ENCODE data around the gene MBD2. TPM values are rescaled to one million over a fixed set of nuclear protein-coding genes. Genes with fewer than 3 reads are reported as not detected.

MBD2 gene
- total RNA-seq, 6 experiments from 2014 or later: 84.8 to 104 (median 88.9) TPM

DNA sequence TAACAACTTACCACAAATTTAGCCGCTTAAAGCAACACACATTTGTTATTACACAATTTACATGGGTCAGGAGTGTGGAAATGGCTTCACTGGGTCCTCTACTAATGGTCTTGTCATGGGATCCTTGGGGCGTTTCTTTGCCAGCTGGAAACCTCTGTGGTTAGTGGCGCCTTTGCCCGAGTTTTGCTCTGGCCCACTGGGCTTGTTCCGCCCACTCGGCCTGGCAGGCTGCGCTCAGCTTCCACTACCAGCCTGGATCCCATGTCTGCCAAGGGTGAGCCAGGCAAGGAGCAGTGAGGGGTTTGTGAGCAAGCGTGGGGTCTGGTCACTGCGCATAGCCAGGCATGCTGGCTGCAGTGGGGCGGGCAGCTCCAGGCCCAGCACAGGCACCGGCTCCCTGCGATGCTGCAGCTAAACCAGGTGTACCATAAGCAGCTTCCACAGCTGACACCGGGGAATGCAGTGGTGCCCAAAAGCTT is 16.2 kb upstream of the MBD2 start:
- no peak overlapping the region for H3K27ac Mint-ChIP-seq
- H3K4me3 Mint-ChIP-seq: no peak overlapping the region
- TF ChIP-seq, protein P1, sequence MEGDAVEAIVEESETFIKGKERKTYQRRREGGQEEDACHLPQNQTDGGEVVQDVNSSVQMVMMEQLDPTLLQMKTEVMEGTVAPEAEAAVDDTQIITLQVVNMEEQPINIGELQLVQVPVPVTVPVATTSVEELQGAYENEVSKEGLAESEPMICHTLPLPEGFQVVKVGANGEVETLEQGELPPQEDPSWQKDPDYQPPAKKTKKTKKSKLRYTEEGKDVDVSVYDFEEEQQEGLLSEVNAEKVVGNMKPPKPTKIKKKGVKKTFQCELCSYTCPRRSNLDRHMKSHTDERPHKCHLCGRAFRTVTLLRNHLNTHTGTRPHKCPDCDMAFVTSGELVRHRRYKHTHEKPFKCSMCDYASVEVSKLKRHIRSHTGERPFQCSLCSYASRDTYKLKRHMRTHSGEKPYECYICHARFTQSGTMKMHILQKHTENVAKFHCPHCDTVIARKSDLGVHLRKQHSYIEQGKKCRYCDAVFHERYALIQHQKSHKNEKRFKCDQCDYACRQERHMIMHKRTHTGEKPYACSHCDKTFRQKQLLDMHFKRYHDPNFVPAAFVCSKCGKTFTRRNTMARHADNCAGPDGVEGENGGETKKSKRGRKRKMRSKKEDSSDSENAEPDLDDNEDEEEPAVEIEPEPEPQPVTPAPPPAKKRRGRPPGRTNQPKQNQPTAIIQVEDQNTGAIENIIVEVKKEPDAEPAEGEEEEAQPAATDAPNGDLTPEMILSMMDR (IDR thresholded peaks at IDR 0.05): no peak
- H3K27me3 Mint-ChIP-seq (ENCODE audit: insufficient read depth): peaks cover 1% of the 10 kb centered on the region; the same call in 1 of the 2 replicates
- H3K36me3 Mint-ChIP-seq (ENCODE audit: low read depth): no peaks in the 10 kb centered on the region
- H3K4me1 Mint-ChIP-seq (ENCODE audit: low read depth): peaks cover 8% of the 10 kb centered on the region; the same call in 1 of the 2 replicates
- H3K9me3 Mint-ChIP-seq: no peaks in the 10 kb centered on the region
- DNase-seq: no peak

DNA sequence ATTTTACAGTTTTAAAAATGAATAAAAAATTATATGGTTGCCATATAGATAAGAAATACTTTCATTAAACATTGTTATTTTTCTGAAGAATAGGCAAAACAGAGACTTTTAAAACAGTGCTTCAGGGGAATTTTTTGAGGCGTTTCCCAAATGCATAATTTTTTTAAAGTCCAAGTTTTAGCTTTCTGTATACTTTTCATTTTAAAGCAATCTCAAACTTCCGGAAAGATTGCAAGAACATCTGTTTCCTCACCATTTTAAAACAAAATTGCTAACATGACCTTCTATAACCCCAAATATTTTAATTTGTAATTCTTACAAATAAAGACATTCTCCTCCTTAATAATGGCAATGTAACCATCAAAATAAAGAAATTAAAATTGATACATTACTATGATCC is 15.1 kb upstream of the MBD2 start:
- Mint-ChIP-seq H3K4me3 (no peak overlapping the region), H3K9me3 (no peaks in the 10 kb centered on the region), H3K36me3 (ENCODE audit: low read depth) (no peaks in the 10 kb centered on the region), H3K27me3 (ENCODE audit: insufficient read depth) (peaks cover 1% of the 10 kb centered on the region; the same call in 1 of the 2 replicates), H3K4me1 (ENCODE audit: low read depth) (peaks cover 18% of the 10 kb centered on the region; the same call in 1 of the 2 replicates), H3K27ac (no peak overlapping the region)
- no peak for DNase-seq
- TF ChIP-seq, protein P1 (IDR thresholded peaks at IDR 0.05): no peak

DNA sequence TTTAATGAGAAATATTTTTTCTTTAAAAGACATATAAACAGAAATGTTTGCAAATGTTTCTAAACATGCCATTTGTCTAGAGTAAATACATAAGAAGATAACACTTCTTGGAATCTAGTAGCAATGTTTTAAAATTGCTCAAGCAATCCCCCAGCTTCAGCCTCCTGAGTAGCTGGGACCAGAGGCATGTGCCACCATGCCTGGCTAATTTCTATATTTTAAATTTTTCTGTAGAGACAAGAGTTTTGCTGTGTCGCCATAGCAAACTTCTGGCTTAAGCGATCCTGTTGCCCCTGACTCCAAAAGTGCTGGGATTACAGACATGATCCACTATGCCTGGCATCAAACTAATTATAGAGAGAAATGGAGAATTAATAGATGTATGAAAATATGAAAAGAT is 14.6 kb upstream of the MBD2 start:
- Mint-ChIP-seq H3K27me3 (ENCODE audit: insufficient read depth) (peaks cover 1% of the 10 kb centered on the region; the same call in 1 of the 2 replicates), H3K27ac (no peak overlapping the region), H3K4me3 (no peak overlapping the region), H3K4me1 (ENCODE audit: low read depth) (peaks cover 20% of the 10 kb centered on the region; the same call in 1 of the 2 replicates), H3K9me3 (no peaks in the 10 kb centered on the region), H3K36me3 (ENCODE audit: low read depth) (no peaks in the 10 kb centered on the region)
- TF ChIP-seq, protein P1 (IDR thresholded peaks at IDR 0.05): no peak
- no peak for DNase-seq

DNA sequence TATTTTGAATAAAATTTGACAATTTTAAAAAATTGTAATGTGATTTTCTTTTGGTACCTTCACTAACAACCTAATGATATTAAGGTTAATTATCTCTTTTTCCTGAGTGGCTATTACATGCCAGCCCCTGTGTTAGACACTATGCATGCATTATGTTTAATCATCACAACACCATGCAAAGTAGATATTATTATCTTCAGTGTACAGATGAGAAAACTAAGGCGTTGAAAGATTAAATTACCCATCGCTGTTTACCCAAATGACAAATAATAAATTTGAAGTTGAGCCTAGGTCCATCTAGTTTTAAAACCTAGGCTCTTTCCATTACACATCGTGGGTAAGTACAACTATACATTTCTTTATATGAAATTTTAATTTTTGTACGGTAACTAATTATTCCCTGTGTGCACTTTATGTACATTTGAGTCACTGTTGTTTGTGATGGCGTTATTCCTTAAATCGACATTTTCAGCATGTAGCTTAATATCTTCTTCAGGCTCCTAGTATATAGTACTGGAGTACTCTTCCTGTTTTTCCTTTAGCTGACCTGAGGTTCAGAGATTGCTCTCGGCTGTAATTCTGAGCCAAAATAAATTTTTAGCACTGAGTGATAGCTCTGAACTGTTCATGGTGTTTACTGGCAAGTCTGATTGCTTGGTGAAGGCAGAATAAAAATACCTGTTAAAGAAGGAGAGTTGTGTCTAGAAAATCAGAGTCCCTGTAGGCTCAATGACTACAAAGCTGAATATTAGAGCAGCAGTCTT is 13.9 kb upstream of the MBD2 start:
- TF ChIP-seq, protein P1 (IDR thresholded peaks at IDR 0.05): no peak
- no peaks in the 10 kb centered on the region for H3K9me3 Mint-ChIP-seq
- no peak overlapping the region for H3K4me3 Mint-ChIP-seq

DNA sequence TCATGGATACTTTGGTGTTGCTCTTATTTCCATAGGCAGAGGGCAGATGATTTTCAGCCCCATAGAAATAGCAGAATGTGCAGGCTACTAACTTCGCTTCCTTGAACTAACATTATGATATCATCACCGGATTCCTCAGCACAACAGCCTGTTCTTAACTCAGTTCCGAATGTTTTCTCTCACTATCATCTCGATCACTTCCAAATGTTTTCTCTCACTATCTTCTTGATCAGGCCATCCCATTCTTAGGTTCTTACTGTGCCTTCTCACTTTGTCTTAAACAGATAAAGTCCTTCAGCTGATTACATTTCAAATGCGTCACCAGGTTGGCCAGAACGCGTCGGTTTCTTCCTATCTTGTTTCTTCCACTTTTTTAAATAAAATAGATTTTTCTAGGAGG is 11.4 kb upstream of the MBD2 start:
- DNase-seq: peak; percentile 68
- Mint-ChIP-seq H3K4me1 (ENCODE audit: low read depth) (peaks cover 20% of the 10 kb centered on the region; the same call in 1 of the 2 replicates), H3K27ac (peak overlapping the region; percentile 78), H3K9me3 (no peaks in the 10 kb centered on the region), H3K27me3 (ENCODE audit: insufficient read depth) (peaks cover 1% of the 10 kb centered on the region; the same call in 1 of the 2 replicates), H3K36me3 (ENCODE audit: low read depth) (no peaks in the 10 kb centered on the region), H3K4me3 (peak overlapping the region; percentile 80)
- TF ChIP-seq, protein P1 (IDR thresholded peaks at IDR 0.05): no peak

More for the DNA sequence above, 13.9 kb upstream of the MBD2 start:
- H3K27me3 Mint-ChIP-seq (ENCODE audit: insufficient read depth): peaks cover 1% of the 10 kb centered on the region; the same call in 1 of the 2 replicates
- H3K27ac Mint-ChIP-seq: no peak overlapping the region
- no peak for DNase-seq
- no peaks in the 10 kb centered on the region for H3K36me3 Mint-ChIP-seq (ENCODE audit: low read depth)
- H3K4me1 Mint-ChIP-seq (ENCODE audit: low read depth): peaks cover 20% of the 10 kb centered on the region; the same call in 1 of the 2 replicates

Data from HFFc6 (cell line).